AG09309 (cell line): ENCODE measurements around the gene GAS6.

Experiments
- DNase-seq: peaks from one replicate; pipeline ENCODE4 v3.0.0-alpha.2; 2010; ENCODE audit warnings: low read depth
- H3K4me3 ChIP-seq: 2 replicates; pipeline ENCODE4 v1.5.1; 2011; ENCODE audit warnings: mild to moderate bottlenecking, low read depth, low read length, moderate library complexity; ENCODE audit not compliant: control insufficient read depth
- TF ChIP-seq, protein P1 (sequence below): IDR thresholded peaks from 2 replicates; pipeline ENCODE4 v1.5.1; 2011; ENCODE audit warnings: mild to moderate bottlenecking, low read depth, low read length, inconsistent platforms; ENCODE audit not compliant: insufficient read depth, control insufficient read depth; ENCODE audit errors: missing control alignments

The GAS6 gene

DNA sequence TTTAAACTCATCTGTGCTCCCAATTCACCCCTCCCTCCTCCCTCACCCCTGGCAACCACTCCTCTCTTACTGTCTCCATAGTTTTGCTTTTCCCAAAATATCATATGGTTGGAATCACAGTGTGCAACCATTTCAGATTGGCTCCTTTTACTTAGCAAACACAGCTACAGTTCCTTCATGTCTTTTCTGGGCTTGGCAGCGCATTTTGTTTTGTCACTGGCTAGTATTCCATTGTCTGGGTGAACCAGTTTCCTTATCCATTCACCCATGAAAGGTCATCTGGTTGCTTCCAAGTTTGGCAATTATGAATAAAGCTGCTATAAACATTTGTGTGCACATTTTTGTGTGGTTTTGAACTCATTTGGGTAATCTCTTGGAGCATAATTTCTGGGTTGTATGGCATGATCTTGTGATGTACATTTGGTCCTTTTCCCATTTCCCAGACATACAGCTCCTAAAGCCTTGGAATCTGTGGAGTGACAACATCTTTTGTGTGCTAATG, 23.9 kb upstream of the GAS6 start:
- H3K4me3 ChIP-seq: no peak overlapping the region
- no peak for DNase-seq
- TF ChIP-seq, protein P1, sequence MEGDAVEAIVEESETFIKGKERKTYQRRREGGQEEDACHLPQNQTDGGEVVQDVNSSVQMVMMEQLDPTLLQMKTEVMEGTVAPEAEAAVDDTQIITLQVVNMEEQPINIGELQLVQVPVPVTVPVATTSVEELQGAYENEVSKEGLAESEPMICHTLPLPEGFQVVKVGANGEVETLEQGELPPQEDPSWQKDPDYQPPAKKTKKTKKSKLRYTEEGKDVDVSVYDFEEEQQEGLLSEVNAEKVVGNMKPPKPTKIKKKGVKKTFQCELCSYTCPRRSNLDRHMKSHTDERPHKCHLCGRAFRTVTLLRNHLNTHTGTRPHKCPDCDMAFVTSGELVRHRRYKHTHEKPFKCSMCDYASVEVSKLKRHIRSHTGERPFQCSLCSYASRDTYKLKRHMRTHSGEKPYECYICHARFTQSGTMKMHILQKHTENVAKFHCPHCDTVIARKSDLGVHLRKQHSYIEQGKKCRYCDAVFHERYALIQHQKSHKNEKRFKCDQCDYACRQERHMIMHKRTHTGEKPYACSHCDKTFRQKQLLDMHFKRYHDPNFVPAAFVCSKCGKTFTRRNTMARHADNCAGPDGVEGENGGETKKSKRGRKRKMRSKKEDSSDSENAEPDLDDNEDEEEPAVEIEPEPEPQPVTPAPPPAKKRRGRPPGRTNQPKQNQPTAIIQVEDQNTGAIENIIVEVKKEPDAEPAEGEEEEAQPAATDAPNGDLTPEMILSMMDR: no peak

DNA sequence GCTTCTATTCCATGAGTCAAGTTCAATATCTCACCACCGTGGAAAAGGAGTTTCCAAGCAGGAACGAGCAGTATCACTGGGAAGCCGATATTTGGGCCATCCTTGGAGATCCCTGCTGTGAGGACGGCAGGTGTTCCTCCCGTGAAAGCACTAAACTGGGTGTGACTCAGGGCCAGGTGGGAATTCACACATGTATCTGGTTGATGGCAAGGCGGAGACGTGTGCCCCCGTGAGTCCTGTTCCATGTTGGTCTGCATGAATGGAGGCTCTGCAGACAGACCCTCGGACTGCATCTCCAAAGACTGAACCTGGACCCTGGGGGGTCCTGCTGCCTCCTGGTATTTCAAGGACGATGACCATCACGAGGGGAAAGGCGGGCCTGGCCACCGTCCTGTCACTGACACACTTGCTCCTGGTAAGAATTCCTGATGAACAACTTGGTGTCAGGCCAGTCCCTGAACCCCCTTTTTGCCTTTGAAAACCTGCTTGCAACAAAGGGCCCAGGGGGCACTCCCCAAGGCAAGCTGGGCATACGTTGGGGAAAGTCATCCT, 22.8 kb upstream of the GAS6 start:
- no peak overlapping the region for H3K4me3 ChIP-seq
- DNase-seq: no peak
- TF ChIP-seq, protein P1: no peak

DNA sequence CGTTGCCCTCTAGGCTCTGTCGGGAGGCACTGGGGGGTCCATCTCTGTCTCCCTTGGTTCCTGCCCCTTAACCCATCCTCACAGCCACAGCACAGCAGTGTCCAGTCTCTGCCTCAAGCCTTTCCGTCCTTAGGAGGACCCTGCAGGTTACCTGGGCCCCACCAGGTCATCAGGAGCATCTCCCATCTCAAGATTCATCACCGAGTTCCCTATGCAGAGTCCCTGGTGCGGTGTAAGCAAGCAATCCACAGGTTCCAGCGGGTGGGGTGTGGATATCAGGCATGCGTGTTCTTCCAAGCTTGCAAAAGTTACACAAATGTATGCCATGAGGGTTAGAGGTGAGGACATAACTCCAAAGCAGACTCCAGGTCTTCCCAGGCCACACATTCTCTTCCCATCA, 20.9 kb upstream of the GAS6 start:
- TF ChIP-seq, protein P1: no peak
- no peak for DNase-seq
- no peak overlapping the region for H3K4me3 ChIP-seq

DNA sequence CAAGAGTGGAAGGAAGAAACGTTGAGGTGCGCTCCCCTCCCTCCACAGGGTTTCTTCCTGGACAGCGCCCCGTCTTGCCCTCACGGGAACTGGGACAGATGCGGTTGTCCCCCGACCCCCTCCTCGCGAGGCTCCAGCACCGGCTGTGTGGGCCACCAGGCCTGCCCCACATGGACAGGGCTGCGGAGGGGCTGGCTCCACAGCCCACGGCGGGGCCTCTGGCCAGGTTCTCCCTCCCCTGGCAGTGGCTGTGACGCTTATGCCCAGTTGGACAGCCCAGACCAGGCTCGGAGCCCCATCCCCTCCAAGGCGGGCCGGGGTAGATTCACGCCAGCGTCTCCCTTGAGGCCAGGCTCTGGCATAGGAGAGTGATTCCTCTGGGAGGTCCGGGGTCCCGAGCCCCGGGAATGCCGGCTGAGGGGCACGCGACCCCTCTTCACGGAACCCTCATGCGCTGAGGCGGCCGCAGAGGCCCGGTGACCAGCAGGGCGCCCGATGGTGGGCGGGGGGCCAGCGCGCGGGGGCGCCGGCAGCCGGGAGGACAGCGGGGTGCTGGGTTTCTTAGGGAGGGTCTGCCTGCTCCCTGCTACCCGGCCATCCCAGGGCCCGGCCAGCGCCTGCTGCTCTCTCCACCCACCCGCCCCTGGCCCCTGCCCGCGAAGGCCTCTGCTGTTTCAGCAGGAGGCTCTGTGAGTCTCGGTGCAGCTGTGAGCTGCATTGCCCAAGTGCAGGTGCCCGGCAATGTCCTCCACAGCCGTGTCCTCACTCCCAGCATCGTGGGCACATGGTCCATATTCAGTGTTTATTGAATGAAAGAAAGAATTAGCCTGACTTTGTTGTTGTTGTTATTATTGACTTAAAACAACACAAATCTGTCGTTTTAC, 20.3 kb upstream of the GAS6 start:
- TF ChIP-seq, protein P1: no peak
- no peak overlapping the region for H3K4me3 ChIP-seq
- no peak for DNase-seq

DNA sequence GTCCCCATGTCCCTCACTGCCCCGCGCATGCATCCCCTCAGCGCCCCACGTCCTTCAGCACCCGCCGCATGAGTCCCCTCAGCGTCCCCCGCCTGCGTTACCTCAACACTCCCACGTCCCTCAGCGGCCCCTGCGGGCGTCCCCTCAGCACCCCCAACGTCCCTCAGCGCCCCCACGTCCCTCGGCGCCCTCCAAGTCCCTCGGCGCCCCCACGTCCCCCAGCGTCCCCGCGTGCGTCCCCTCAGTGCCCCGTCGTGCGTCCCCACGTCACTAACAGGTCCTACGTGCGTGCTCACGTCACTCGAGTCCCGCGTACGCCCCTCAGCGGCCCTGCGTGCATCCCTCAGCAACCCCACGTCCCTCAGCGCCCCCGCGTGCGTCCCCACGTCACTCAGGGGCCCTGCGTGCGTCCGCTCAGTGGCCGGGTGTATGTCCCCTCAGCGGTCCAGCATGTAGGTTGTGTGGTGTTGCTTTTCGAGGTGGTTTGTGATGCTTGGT, 19.5 kb upstream of the GAS6 start:
- no peak overlapping the region for H3K4me3 ChIP-seq
- TF ChIP-seq, protein P1: no peak
- no peak for DNase-seq

DNA sequence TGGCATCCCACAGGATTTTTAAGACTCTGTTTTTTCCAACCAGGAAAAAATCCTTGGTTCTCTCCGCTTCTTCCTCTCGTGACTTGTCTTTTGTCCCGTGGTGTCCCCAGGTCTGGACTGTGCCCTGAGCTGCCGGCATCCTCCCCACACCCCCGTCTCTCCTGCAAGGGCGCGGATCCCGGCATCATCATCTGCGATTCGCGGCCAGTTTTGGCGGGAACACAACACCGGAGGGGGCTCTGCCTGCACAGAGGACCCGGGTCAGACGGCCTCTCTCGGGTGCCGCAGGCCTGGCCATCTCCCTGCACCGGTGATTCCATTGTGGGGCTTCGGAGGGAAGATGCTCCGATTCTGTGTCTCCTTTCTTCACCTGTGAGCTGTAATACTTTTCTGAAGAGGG, 18.8 kb upstream of the GAS6 start:
- DNase-seq: no peak
- H3K4me3 ChIP-seq: no peak overlapping the region
- TF ChIP-seq, protein P1: no peak
